ENCODE data around the gene SLC27A6. TPM values are rescaled to one million over a fixed set of nuclear protein-coding genes. Genes with fewer than 3 reads are reported as not detected.

SLC27A6 gene
- total RNA-seq, 1 donor from 2014 or later: 2.1 TPM

DNA sequence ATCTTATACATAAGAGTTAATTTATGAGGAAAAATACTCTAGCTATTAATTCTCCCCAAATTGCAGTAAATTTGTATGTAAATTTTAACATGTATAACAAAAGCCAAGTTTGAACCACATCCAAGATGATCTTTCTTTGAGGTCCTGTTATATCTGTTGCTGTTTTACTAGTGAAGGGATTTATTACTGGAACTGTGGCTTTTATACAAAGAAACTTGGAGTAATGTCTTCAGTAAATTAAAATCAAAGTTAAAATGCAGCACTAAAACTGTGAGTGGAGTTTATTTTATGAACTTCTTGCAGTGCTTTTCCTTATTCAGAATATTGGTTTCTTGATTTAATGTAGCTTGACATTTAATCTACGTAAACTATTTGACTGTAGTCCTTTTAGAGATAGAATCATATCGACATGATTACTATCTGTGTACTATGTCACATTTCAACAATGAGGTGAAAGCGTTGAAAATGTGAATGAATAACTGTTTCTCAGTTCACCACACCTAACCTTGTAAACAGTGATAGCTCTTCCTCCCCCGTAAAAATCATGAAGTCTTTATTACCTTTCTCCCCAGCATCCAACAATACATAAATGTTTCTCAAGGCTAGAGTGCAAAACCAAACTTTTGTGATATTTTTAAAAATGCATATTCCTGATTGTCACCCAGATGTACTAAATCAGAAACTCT, 76.1 kb downstream of the SLC27A6 start:
- Mint-ChIP-seq H3K36me3 (ENCODE audit: insufficient read depth) (no peaks in the 10 kb centered on the region), H3K4me3 (ENCODE audit: low read depth) (no peak overlapping the region), H3K27ac (no peak overlapping the region), H3K27me3 (no peaks in the 10 kb centered on the region), H3K9me3 (ENCODE audit: low read depth) (peaks cover 16% of the 10 kb centered on the region), H3K4me1 (ENCODE audit: low read depth) (no peaks in the 10 kb centered on the region)
- DNase-seq (ENCODE audit: low spot score, unreplicated experiment): no peak
- TF ChIP-seq CTCF (IDR thresholded peaks at IDR 0.05; ENCODE audit: unreplicated experiment): no peak

GRCh38 chr5:129042306-129042705, 77.0 kb downstream of the SLC27A6 start:
- no peak for TF ChIP-seq CTCF (IDR thresholded peaks at IDR 0.05; ENCODE audit: unreplicated experiment)
- no peak overlapping the region for H3K27ac Mint-ChIP-seq

DNA sequence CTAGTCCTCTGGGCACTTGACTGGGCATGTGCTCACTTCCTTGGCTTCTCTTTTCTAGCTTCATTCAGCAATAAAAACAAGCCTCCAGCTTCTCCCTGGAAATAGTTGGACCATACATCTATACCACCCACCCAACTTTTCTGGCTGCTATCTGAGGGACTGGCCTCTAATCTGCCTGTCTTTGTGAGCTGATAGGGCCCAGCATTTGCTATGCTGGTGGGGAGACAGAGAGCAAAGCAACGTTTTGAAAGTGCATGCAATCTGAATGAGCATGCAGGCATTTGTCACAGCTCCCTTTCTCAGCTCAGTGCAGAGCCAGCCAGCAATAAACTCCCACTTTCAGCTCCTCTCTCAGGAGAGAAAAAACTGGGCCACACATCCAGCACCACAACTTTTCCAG, 78.6 kb downstream of the SLC27A6 start:
- no peak for DNase-seq (ENCODE audit: low spot score, unreplicated experiment)
- H3K4me1 Mint-ChIP-seq (ENCODE audit: low read depth): no peaks in the 10 kb centered on the region
- H3K27me3 Mint-ChIP-seq: no peaks in the 10 kb centered on the region
- no peak overlapping the region for H3K4me3 Mint-ChIP-seq (ENCODE audit: low read depth)
- peaks cover 16% of the 10 kb centered on the region for H3K9me3 Mint-ChIP-seq (ENCODE audit: low read depth)
- no peaks in the 10 kb centered on the region for H3K36me3 Mint-ChIP-seq (ENCODE audit: insufficient read depth)
- no peak for TF ChIP-seq CTCF (IDR thresholded peaks at IDR 0.05; ENCODE audit: unreplicated experiment)
- H3K27ac Mint-ChIP-seq: no peak overlapping the region

More at GRCh38 chr5:129042306-129042705, 77.0 kb downstream of the SLC27A6 start:
- H3K9me3 Mint-ChIP-seq (ENCODE audit: low read depth): peaks cover 16% of the 10 kb centered on the region
- DNase-seq (ENCODE audit: low spot score, unreplicated experiment): no peak
- H3K4me3 Mint-ChIP-seq (ENCODE audit: low read depth): no peak overlapping the region
- no peaks in the 10 kb centered on the region for H3K36me3 Mint-ChIP-seq (ENCODE audit: insufficient read depth)
- no peaks in the 10 kb centered on the region for H3K27me3 Mint-ChIP-seq
- no peaks in the 10 kb centered on the region for H3K4me1 Mint-ChIP-seq (ENCODE audit: low read depth)

GRCh38 chr5:129046151-129046550, 80.9 kb downstream of the SLC27A6 start:
- H3K9me3 Mint-ChIP-seq (ENCODE audit: low read depth): peaks cover 16% of the 10 kb centered on the region
- H3K4me1 Mint-ChIP-seq (ENCODE audit: low read depth): no peaks in the 10 kb centered on the region
- no peaks in the 10 kb centered on the region for H3K36me3 Mint-ChIP-seq (ENCODE audit: insufficient read depth)
- no peak overlapping the region for H3K4me3 Mint-ChIP-seq (ENCODE audit: low read depth)
- H3K27me3 Mint-ChIP-seq: no peaks in the 10 kb centered on the region
- H3K27ac Mint-ChIP-seq: no peak overlapping the region
- DNase-seq (ENCODE audit: low spot score, unreplicated experiment): no peak
- TF ChIP-seq CTCF (IDR thresholded peaks at IDR 0.05; ENCODE audit: unreplicated experiment): no peak

- H3K36me3 Mint-ChIP-seq (ENCODE audit: insufficient read depth): no peaks in the 10 kb centered on the region
- DNase-seq (ENCODE audit: low spot score, unreplicated experiment): no peak
- H3K4me1 Mint-ChIP-seq (ENCODE audit: low read depth): no peaks in the 10 kb centered on the region
- H3K27me3 Mint-ChIP-seq: no peaks in the 10 kb centered on the region
- no peak overlapping the region for H3K27ac Mint-ChIP-seq
- TF ChIP-seq CTCF (IDR thresholded peaks at IDR 0.05; ENCODE audit: unreplicated experiment): no peak
- H3K9me3 Mint-ChIP-seq (ENCODE audit: low read depth): peaks cover 12% of the 10 kb centered on the region
- H3K4me3 Mint-ChIP-seq (ENCODE audit: low read depth): no peak overlapping the region
These were observed 83.2 kb downstream of the SLC27A6 start for GRCh38 chr5:129048509-129048908.
